Fibroblast of lung (primary cell): ENCODE measurements around the gene TMEM82. TPM values are rescaled to one million over a fixed set of nuclear protein-coding genes. Genes with fewer than 3 reads are reported as not detected.

ENCODE experiments used
- DNase-seq, 2 donors: peaks; one replicate each; pipeline versions ENCODE4 v3.0.0 to v3.0.0-alpha.2; 2010; ENCODE audit warnings: low read depth in 2 of 2
- H2AFZ ChIP-seq: 2 replicates; pipeline ENCODE4 v1.5.1; 2012; ENCODE audit warnings: low read length, control low read depth, inconsistent platforms
- H3K27ac ChIP-seq: 2 replicates; pipeline ENCODE4 v1.5.1; 2011; ENCODE audit warnings: low read length, control low read depth; ENCODE audit not compliant: insufficient read depth
- H3K27me3 ChIP-seq: 2 replicates; pipeline ENCODE4 v1.5.1; 2011; ENCODE audit warnings: mild to moderate bottlenecking, low read length; ENCODE audit not compliant: control insufficient read depth, insufficient read depth
- H3K36me3 ChIP-seq: 2 replicates; pipeline ENCODE4 v1.5.1; 2011; ENCODE audit warnings: low read length; ENCODE audit not compliant: control insufficient read depth, insufficient read depth
- H3K4me1 ChIP-seq: 2 replicates; pipeline ENCODE4 v1.5.1; 2011; ENCODE audit warnings: low read length; ENCODE audit not compliant: control insufficient read depth, insufficient read depth; ENCODE audit errors: extremely low read depth
- H3K4me2 ChIP-seq: 2 replicates; pipeline ENCODE4 v1.5.1; 2011; ENCODE audit warnings: low read length, control low read depth; ENCODE audit not compliant: insufficient read depth; ENCODE audit errors: extremely low read depth
- H3K4me3 ChIP-seq, 4 experiments: fragments of 200-600 bp in 1 of 4; sonication (generic) in 1 of 4; replicated peaks in 1 of 4; 2 replicates each; pipeline ENCODE4 v1.5.1; 2011 to 2016; ENCODE audit warnings: low read length in 4 of 4, low read depth in 3 of 4, mild to moderate bottlenecking in 3 of 4, control low read depth in 2 of 4, inconsistent platforms in 1 of 4, mixed read lengths in 1 of 4; ENCODE audit not compliant: insufficient read depth in 1 of 4; ENCODE audit errors: control extremely low read depth in 1 of 4
- H3K79me2 ChIP-seq: 2 replicates; pipeline ENCODE4 v1.5.1; 2012; ENCODE audit warnings: mild to moderate bottlenecking, low read length, inconsistent platforms; ENCODE audit not compliant: control insufficient read depth, insufficient read depth
- H3K9ac ChIP-seq: 2 replicates; pipeline ENCODE4 v1.5.1; 2011; ENCODE audit warnings: mild to moderate bottlenecking, low read length, control low read depth; ENCODE audit not compliant: insufficient read depth
- H3K9me3 ChIP-seq: 2 replicates; pipeline ENCODE4 v1.5.1; 2012; ENCODE audit warnings: low read depth, low read length; ENCODE audit not compliant: control insufficient read depth, insufficient read depth
- H4K20me1 ChIP-seq: 2 replicates; pipeline ENCODE4 v1.5.1; 2011; ENCODE audit warnings: low read length; ENCODE audit not compliant: control insufficient read depth, insufficient read depth; ENCODE audit errors: extremely low read depth
- EZH2 ChIP-seq: IDR thresholded peaks from 2 replicates; pipeline ENCODE4 v1.5.1; 2012; ENCODE audit warnings: low read length, control low read depth, mild to moderate bottlenecking; ENCODE audit errors: missing control alignments
- polyA plus RNA-seq, 2 donors: library from polyadenylated mRNA; depleted of rRNA in 1 of 2; stranded (reverse) in 1 of 2; unstranded in 1 of 2; fragments of >200 nt; gene quantifications; 2 replicates each; pipeline ENCODE4 v1.2.1, GENCODE V29; 2011 to 2012; ENCODE audit warnings: missing spikeins in 1 of 2
- total RNA-seq: library from RNA; depleted of rRNA; stranded (reverse); fragments of >200 nt; gene quantifications from 2 replicates; pipeline ENCODE4 v1.2.1, GENCODE V29; 2014
- TF ChIP-seq, protein P1 (sequence below), 2 donors: IDR thresholded peaks in 1 of 2; conservative IDR thresholded peaks in 1 of 2; 1 replicate in 1 of 2; 2 replicates in 1 of 2; pipeline ENCODE4 v1.5.1; 2011 to 2012; ENCODE audit warnings: low read length in 2 of 2, control low read depth in 1 of 2, inconsistent platforms in 1 of 2, low read depth in 1 of 2, mild to moderate bottlenecking in 1 of 2

Gene TMEM82
- total and polyA plus RNA-seq, 2 donors (not counting 1 experiment from before 2014, with no cell fraction given), result not detected

DNA sequence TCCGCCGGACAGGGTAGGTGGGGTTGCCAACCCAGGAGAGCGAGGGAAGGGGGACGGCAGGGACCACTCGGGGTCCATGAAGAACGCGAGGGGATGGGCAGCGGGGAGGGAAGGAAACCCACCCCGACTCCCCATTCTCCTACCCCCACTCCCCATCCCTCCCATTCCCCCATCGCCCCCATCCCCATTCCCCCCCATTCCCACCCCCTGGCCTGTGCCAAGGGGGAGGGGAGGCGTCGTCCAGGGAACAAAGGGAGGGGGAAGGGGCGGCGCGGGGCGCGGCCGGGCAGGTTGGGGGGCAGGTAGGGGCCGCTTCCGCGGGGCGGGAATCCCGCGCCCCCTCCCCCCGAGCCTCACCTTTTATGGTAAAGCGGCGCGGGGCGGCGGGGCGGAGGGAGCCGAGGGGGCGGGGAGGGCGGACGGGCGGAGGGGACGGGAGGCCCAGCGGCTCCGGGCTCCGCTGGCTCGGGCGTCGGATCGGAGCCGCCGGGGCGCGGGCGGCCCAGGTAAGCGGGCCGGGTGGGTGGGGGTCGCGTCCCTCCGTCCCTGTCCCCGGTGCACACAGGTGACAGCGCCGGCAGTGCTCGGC lies 16.1 kb downstream of the TMEM82 start, which contains the start of gene FBLIM1:
Gene FBLIM1, plus strand, starts transcription at position 453 of the 589 bp plus-strand sequence. CDS start 6,189 bp downstream, outside the sequence.
- Histone ChIP-seq H3K36me3 (no peaks in the 10 kb centered on the region), H3K27me3 (no peaks in the 10 kb centered on the region), H3K79me2 (peaks cover 2% of the 10 kb centered on the region), H3K4me2 (peak within 1 kb of the TSS; percentile 53), H3K9me3 (no peaks in the 10 kb centered on the region), H3K9ac (peak within 1 kb of the TSS; percentile 88), H3K4me1 (peaks cover 16% of the 10 kb centered on the region), H3K27ac (peak within 1 kb of the TSS; percentile 57), H2AFZ (no peak within 1 kb of the TSS), H3K4me3 (peak within 1 kb of the TSS; percentile 60 to 73 (median 68)), H4K20me1 (no peaks in the 10 kb centered on the region)
- TF ChIP-seq EZH2, result no peak
- TF ChIP-seq, protein P1, sequence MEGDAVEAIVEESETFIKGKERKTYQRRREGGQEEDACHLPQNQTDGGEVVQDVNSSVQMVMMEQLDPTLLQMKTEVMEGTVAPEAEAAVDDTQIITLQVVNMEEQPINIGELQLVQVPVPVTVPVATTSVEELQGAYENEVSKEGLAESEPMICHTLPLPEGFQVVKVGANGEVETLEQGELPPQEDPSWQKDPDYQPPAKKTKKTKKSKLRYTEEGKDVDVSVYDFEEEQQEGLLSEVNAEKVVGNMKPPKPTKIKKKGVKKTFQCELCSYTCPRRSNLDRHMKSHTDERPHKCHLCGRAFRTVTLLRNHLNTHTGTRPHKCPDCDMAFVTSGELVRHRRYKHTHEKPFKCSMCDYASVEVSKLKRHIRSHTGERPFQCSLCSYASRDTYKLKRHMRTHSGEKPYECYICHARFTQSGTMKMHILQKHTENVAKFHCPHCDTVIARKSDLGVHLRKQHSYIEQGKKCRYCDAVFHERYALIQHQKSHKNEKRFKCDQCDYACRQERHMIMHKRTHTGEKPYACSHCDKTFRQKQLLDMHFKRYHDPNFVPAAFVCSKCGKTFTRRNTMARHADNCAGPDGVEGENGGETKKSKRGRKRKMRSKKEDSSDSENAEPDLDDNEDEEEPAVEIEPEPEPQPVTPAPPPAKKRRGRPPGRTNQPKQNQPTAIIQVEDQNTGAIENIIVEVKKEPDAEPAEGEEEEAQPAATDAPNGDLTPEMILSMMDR (conservative IDR thresholded peaks at IDR 0.05 in 1 of 2, IDR thresholded peaks at IDR 0.05 in 1 of 2; ENCODE audit: low read depth in 1 of 2, low read length in 2 of 2), result no peak
- peak in 1 of 2 donors; percentile 43 for DNase-seq

DNA sequence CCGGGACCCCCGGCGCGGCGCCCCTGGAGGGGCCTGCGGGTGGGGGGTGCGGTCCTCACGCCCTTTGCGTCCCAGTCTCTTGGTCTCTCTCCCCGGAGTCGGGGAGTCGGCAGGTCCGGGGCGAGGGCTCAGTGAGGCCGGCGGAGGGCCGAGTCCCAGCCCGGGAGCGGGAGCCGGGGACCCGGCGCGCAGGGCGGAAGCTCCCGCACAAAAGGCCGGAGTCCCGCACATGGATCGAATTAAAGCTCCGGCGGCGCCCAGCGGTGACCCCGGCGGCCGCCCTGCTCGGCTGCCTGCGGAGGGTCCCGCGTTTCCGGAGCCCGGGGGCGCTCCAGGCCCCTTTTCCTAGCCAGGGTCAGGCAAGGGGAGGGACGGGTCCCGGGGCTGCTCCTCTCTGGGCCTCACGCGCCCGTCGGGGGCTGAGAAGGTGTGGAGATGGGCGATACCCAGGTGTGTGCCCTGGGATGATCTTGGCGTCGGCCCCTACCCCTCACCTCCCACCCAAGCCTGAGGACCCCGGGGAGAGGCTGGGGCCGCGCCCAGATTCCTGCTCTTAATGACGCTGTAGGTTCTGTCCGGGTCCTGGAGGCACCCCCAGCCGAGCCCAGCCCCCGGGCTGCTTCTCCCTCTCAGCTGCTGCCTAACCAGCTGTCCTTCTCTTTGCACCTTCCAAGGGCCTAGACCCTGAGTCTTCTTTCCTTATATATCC lies 16.8 kb downstream of the TMEM82 start:
- peak overlapping the region; percentile 57 for H3K27ac ChIP-seq
- TF ChIP-seq, protein P1 (conservative IDR thresholded peaks at IDR 0.05 in 1 of 2, IDR thresholded peaks at IDR 0.05 in 1 of 2; ENCODE audit: low read depth in 1 of 2, low read length in 2 of 2), result no peak
- no peak for TF ChIP-seq EZH2
- peak overlapping the region; percentile 88 for H3K9ac ChIP-seq
- peaks cover 3% of the 10 kb centered on the region for H3K79me2 ChIP-seq
- peak overlapping the region; percentile 53 for H3K4me2 ChIP-seq
- no peak overlapping the region for H2AFZ ChIP-seq
- peak overlapping the region; percentile 60 to 73 (median 68) for H3K4me3 ChIP-seq
- DNase-seq, result no peak
- H3K4me1 ChIP-seq, result peaks cover 16% of the 10 kb centered on the region
- no peaks in the 10 kb centered on the region for H3K27me3 ChIP-seq
- H3K9me3 ChIP-seq, result no peaks in the 10 kb centered on the region
- no peaks in the 10 kb centered on the region for H3K36me3 ChIP-seq
- H4K20me1 ChIP-seq, result no peaks in the 10 kb centered on the region

DNA sequence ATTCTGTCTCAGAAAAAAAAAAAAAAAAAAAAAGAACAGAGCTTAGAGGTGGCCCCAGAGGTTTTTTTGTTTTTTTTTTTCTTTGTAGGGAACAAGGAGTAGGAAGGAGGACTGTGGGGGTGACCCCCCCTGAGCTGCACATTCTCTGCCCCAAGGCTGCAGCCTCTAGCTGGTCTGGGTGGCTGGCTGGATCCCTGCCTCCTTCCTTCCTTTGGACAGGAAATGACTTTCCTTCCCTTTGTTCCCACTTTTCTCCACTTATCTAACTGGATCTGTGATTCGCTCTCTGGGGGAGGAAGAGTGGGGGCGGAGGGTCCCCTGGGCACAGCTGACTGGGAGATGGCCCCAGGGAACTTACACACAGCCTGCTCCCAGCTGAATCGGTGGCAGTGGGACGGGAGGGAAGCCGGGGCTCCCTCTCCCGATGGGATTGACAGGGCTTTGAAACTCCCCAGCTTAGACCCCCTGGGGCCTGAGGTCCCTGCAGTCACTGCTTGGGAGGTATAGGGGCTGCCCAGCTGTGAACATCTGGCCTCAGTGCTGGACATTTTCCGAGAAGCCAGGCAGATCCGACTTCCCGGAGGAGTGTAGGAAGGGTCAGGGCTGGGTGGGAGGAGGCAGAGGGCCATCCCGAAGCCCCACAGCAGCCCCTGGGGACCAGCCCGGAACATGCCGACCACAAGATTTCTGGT lies 18.4 kb downstream of the TMEM82 start:
- Histone ChIP-seq H4K20me1 (no peaks in the 10 kb centered on the region), H3K27me3 (no peaks in the 10 kb centered on the region), H3K36me3 (peaks cover 5% of the 10 kb centered on the region), H3K4me2 (peak overlapping the region; percentile 77), H3K9me3 (no peaks in the 10 kb centered on the region), H3K4me3 (peak overlapping the region; percentile 3 to 71 (median 40)), H3K27ac (peak overlapping the region; percentile 69), H3K79me2 (peaks cover 4% of the 10 kb centered on the region), H2AFZ (peak overlapping the region; percentile 19), H3K4me1 (peaks cover 16% of the 10 kb centered on the region), H3K9ac (peak overlapping the region; percentile 40)
- TF ChIP-seq, protein P1 (conservative IDR thresholded peaks at IDR 0.05 in 1 of 2, IDR thresholded peaks at IDR 0.05 in 1 of 2; ENCODE audit: low read depth in 1 of 2, low read length in 2 of 2), result peak in 1 of 2 donors; percentile 4
- no peak for TF ChIP-seq EZH2
- peak; percentile 83 to 87 for DNase-seq
